SK-N-SH (cell line): ENCODE measurements around the gene RAP2C. TPM values are rescaled to one million over a fixed set of nuclear protein-coding genes. Genes with fewer than 3 reads are reported as not detected.

Experiments
- CTCF ChIA-PET: fragments of 300-600, 350-600 bp; formaldehyde crosslinking; extraction: SDS; loops from one replicate; lab custom pipeline; 2021; lab: Yijun Ruan, JAX
- POLR2A ChIA-PET: fragments of 350-600 bp; sonication (Branson Sonifier 250); formaldehyde crosslinking; extraction: SDS; loops from one replicate; lab custom pipeline; 2020; ENCODE audit warnings: antibody characterized with exemption, inconsistent platforms; lab: Yijun Ruan, JAX
- DNase-seq: peaks from one replicate; pipeline ENCODE4 v3.0.0; 2012
- H2AFZ ChIP-seq: fragments of 200-600 bp; sonication (generic); 2 replicates; pipeline ENCODE4 v1.8.1; 2016; ENCODE audit warnings: antibody characterized with exemption, mild to moderate bottlenecking, low read depth
- H3F3A ChIP-seq: fragments of 200-600 bp; sonication (generic); replicated peaks from 2 replicates; pipeline ENCODE3; 2016; ENCODE audit warnings: antibody characterized with exemption, mild to moderate bottlenecking; ENCODE audit not compliant: insufficient read depth
- H3K27ac ChIP-seq, 2 experiments: fragments of 200-500 bp in 1 of 2; fragments of 200-600 bp in 1 of 2; sonication (Bioruptor generic) in 1 of 2; sonication (generic), shearing (Covaris generic) in 1 of 2; 2 replicates each; pipeline versions ENCODE4 v1.5.1 to v1.6.1; 2014 to 2016; ENCODE audit warnings: low read depth in 2 of 2, inconsistent platforms in 1 of 2, low read length in 1 of 2, mild to moderate bottlenecking in 1 of 2, mixed read lengths in 1 of 2
- H3K27me3 ChIP-seq: fragments of 200-600 bp; sonication (generic), shearing (Covaris generic); 2 replicates; pipeline ENCODE4 v1.6.1; 2016; ENCODE audit warnings: mixed run types; ENCODE audit not compliant: insufficient read depth
- H3K36me3 ChIP-seq, 2 experiments: fragments of 200-500 bp in 1 of 2; fragments of 200-600 bp in 1 of 2; sonication (Bioruptor generic) in 1 of 2; sonication (generic) in 1 of 2; replicated peaks in 1 of 2; 2 replicates each; pipeline versions ENCODE3 to v1.5.1; 2014 to 2016; ENCODE audit warnings: low read length in 1 of 2, mild to moderate bottlenecking in 1 of 2; ENCODE audit not compliant: insufficient read depth in 2 of 2, control insufficient read depth in 1 of 2
- H3K4me1 ChIP-seq, 2 experiments: fragments of 200-500 bp in 1 of 2; fragments of 200-600 bp in 1 of 2; sonication (Bioruptor generic) in 1 of 2; sonication (generic), shearing (Covaris generic) in 1 of 2; 2 replicates each; pipeline versions ENCODE4 v1.5.1 to v1.6.1; 2014 to 2016; ENCODE audit warnings: low read depth in 1 of 2, low read length in 1 of 2, mixed run types in 1 of 2; ENCODE audit not compliant: insufficient read depth in 2 of 2, control insufficient read depth in 1 of 2
- H3K4me2 ChIP-seq: fragments of 200-600 bp; sonication (generic), shearing (Covaris generic); 2 replicates; pipeline ENCODE4 v1.6.1; 2017; ENCODE audit warnings: mixed run types
- H3K4me3 ChIP-seq, 2 experiments: fragments of 200-500 bp in 1 of 2; fragments of 200-600 bp in 1 of 2; sonication (Bioruptor generic) in 1 of 2; sonication (generic), shearing (Covaris generic) in 1 of 2; 2 replicates each; pipeline versions ENCODE4 v1.5.1 to v1.8.1; 2014 to 2016; ENCODE audit warnings: low read depth in 2 of 2, inconsistent platforms in 1 of 2, low read length in 1 of 2, mild to moderate bottlenecking in 1 of 2, mixed read lengths in 1 of 2, moderate library complexity in 1 of 2
- H3K79me2 ChIP-seq: fragments of 200-600 bp; sonication (generic); 2 replicates; pipeline ENCODE4 v1.8.1; 2017; ENCODE audit warnings: mild to moderate bottlenecking; ENCODE audit not compliant: insufficient read depth
- H3K9ac ChIP-seq: fragments of 200-600 bp; sonication (generic); 2 replicates; pipeline ENCODE4 v1.6.1; 2017; ENCODE audit warnings: mixed run types
- H3K9me2 ChIP-seq: fragments of 200-600 bp; sonication (generic); 2 replicates; pipeline ENCODE4 v1.6.1; 2017; ENCODE audit warnings: mixed run types
- H3K9me3 ChIP-seq: fragments of 200-600 bp; sonication (generic); 2 replicates; pipeline ENCODE4 v1.6.1; 2017; ENCODE audit warnings: mixed run types, mild to moderate bottlenecking, moderate library complexity
- H4K20me1 ChIP-seq: fragments of 200-600 bp; sonication (generic); 2 replicates; pipeline ENCODE4 v1.6.1; 2017; ENCODE audit warnings: mild to moderate bottlenecking, mixed run types; ENCODE audit not compliant: insufficient read depth
- CHD2 ChIP-seq: fragments of 150-350 bp; IDR thresholded peaks from 2 replicates; pipeline ENCODE4 v1.6.1; 2018; ENCODE audit warnings: low read length; ENCODE audit not compliant: partially characterized antibody
- FOSL2 ChIP-seq: IDR thresholded peaks from 2 replicates; pipeline ENCODE4 v1.4.0; 2012; ENCODE audit warnings: low read depth, mild to moderate bottlenecking, moderate library complexity, borderline replicate concordance
- FOXJ3 ChIP-seq: sonication (generic); formaldehyde crosslinking; IDR thresholded peaks from 2 replicates; pipeline ENCODE4 v1.5.1; 2020; ENCODE audit warnings: mild to moderate bottlenecking, missing genetic modification reagents
- GABPA ChIP-seq: IDR thresholded peaks from 2 replicates; pipeline ENCODE4 v1.4.0; 2012; ENCODE audit warnings: low read depth, mild to moderate bottlenecking
- JUND ChIP-seq: IDR thresholded peaks from 2 replicates; pipeline ENCODE4 v1.4.0; 2012
- NRF1 ChIP-seq: IDR thresholded peaks from 2 replicates; pipeline ENCODE4 v1.6.1; 2012; ENCODE audit warnings: low read depth, mild to moderate bottlenecking, low read length
- RFX5 ChIP-seq: IDR thresholded peaks from 2 replicates; pipeline ENCODE4 v1.6.1; 2012; ENCODE audit warnings: mild to moderate bottlenecking, improper control_type of control experiment, low read length
- SIN3A ChIP-seq: IDR thresholded peaks from 2 replicates; pipeline ENCODE4 v1.6.1; 2012; ENCODE audit warnings: low read depth, mild to moderate bottlenecking, low read length, moderate library complexity, borderline replicate concordance
- TCF12 ChIP-seq: IDR thresholded peaks from 2 replicates; pipeline ENCODE4 v1.4.0; 2012
- WGBS: methylation state at CpG from one replicate; pipeline ENCODE4 v1.1.6; 2017; ENCODE audit warnings: low lambda C conversion rate; 5-methylcytosine and 5-hydroxymethylcytosine counted together
- polyA plus RNA-seq, 3 experiments: library from polyadenylated mRNA; depleted of rRNA; stranded (reverse); fragments of >200 nt; gene quantifications; 2 replicates each; pipeline ENCODE4 v1.2.3, GENCODE V29; 2012
- TF ChIP-seq, protein P1 (sequence below): fragments of 150-350 bp; IDR thresholded peaks from 2 replicates; pipeline ENCODE4 v1.6.1; 2016; ENCODE audit warnings: mild to moderate bottlenecking, low read depth, low read length

The RAP2C gene
- polyA plus RNA-seq, 1 of the 3 experiments (the other 2 are of a cell fraction): 5.5 TPM

DNA sequence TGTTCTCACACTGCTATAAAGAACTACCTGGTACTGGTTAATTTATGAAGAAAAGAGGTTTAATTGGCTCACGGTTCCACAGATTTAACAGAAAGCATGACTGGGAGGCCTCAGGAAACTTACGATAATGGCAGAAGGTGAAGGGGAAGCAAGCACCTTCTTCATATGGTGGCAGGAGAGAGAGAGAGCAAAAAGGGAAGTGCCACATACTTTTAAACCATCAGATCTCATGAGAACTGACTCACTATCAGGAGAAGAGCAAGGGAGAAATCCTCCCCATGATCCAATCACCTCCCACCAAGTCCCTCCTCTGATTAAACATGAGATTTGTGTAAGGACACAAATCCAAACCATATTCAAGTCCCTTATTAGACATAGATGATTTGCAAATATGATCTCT lies 12.3 kb upstream of the RAP2C start:
- TF ChIP-seq RFX5 (no peak), FOXJ3 (no peak)
- TF ChIP-seq, protein P1, sequence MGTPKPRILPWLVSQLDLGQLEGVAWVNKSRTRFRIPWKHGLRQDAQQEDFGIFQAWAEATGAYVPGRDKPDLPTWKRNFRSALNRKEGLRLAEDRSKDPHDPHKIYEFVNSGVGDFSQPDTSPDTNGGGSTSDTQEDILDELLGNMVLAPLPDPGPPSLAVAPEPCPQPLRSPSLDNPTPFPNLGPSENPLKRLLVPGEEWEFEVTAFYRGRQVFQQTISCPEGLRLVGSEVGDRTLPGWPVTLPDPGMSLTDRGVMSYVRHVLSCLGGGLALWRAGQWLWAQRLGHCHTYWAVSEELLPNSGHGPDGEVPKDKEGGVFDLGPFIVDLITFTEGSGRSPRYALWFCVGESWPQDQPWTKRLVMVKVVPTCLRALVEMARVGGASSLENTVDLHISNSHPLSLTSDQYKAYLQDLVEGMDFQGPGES: no peak
- H3K79me2 ChIP-seq: no peaks in the 10 kb centered on the region
- no peaks in the 10 kb centered on the region for H4K20me1 ChIP-seq
- no peaks in the 10 kb centered on the region for H3K27me3 ChIP-seq
- H3K9me3 ChIP-seq: no peaks in the 10 kb centered on the region
- WGBS: 60% methylated on average over 2 of the region's 2 CpGs
- no peak overlapping the region for H3K27ac ChIP-seq
- H3K36me3 ChIP-seq: no peaks in the 10 kb centered on the region
- no peak overlapping the region for H3K9ac ChIP-seq
- ChIA-PET CTCF (no interaction called here), POLR2A (no interaction called here)
- no peak overlapping the region for H3K4me2 ChIP-seq
- H3K4me3 ChIP-seq: no peak overlapping the region
- H3K4me1 ChIP-seq: no peaks in the 10 kb centered on the region
- no peaks in the 10 kb centered on the region for H3F3A ChIP-seq
- H3K9me2 ChIP-seq: no peaks in the 10 kb centered on the region
- no peak overlapping the region for H2AFZ ChIP-seq
- DNase-seq: no peak

DNA sequence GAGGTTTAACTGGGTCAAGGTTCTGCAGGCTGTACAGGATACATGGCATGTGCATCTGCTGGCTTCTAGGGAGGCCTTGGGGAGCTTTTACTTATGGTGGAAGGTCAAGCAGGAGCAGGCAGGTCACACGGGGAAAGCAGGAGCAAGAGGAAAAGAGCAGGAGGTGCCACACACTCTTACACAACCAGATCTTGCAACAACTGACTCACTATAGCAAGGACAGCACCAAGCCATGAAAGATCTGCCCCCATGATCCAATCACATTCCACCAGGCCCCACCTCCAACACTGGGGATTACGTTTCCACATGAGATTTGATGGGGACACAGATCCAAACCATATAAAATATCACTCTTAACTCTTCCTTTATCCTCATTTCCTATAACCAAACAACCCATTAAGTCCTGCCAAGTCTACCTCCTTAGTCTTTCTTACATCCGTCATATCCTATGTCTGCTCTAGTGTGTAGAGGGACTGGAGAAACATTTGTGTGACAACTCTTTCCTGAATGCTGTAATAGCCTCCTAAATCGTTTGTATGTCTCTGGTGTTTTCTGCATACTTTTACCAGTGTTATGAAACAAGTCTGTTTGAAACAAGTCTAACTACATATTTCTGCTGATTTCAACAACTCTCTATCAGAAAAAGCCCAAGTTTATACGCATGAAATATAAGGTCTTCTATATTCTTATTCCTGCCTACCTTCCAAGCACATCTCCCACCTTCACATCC lies 8.3 kb upstream of the RAP2C start:
- POLR2A ChIA-PET: no interaction called here

More for the DNA sequence above, 8.3 kb upstream of the RAP2C start:
- Histone ChIP-seq H3K9me3 (no peaks in the 10 kb centered on the region), H3K4me1 (no peaks in the 10 kb centered on the region), H3F3A (peaks cover 5% of the 10 kb centered on the region), H3K27me3 (no peaks in the 10 kb centered on the region), H3K9me2 (no peaks in the 10 kb centered on the region), H3K4me3 (no peak overlapping the region), H3K27ac (no peak overlapping the region), H3K36me3 (no peaks in the 10 kb centered on the region), H3K4me2 (no peak overlapping the region), H4K20me1 (0 out of 2 replicates have a peak, but pooled peaks cover 7% of the 10 kb centered on the region), H2AFZ (no peak overlapping the region), H3K9ac (no peak overlapping the region), H3K79me2 (no peaks in the 10 kb centered on the region)
- CTCF ChIA-PET: interaction anchor here (0.6 to 1.8 kb wide), 4 partner anchors 135 to 404 kb away, joined by 3 to 8 read pairs (median 4); no protein-coding TSS in a partner anchor
- DNase-seq: no peak
- TF ChIP-seq FOXJ3 (no peak), GABPA (no peak), FOSL2 (no peak), NRF1 (no peak), SIN3A (no peak), TCF12 (no peak), RFX5 (no peak), JUND (no peak), CHD2 (no peak)
- TF ChIP-seq, protein P1: no peak
- 51% methylated on average over 5 of the region's 5 CpGs for WGBS
